GM19238 (cell line): ENCODE data around the gene TSPEAR.

ENCODE experiments used
- DNase-seq: peaks from one replicate; pipeline ENCODE4 v3.0.0; 2011; ENCODE audit warnings: low spot score; ENCODE audit not compliant: insufficient read length

The TSPEAR gene

GRCh38 chr21:44475266-44475845 is 236.0 kb downstream of the TSPEAR start:
- DNase-seq = no peak

GRCh38 chr21:44473915-44474555 is 237.3 kb downstream of the TSPEAR start:
- DNase-seq = no peak

GRCh38 chr21:44471996-44472395 is 239.4 kb downstream of the TSPEAR start:
- no peak for DNase-seq

- DNase-seq = no peak
Observed at GRCh38 chr21:44471341-44471740, 240.0 kb downstream of the TSPEAR start.

- no peak for DNase-seq
Observed at GRCh38 chr21:44467859-44468195, 243.5 kb downstream of the TSPEAR start.

- no peak for DNase-seq
Observed at GRCh38 chr21:44466996-44467858, 244.1 kb downstream of the TSPEAR start.

GRCh38 chr21:44466351-44466954 is 244.9 kb downstream of the TSPEAR start:
- no peak for DNase-seq

GRCh38 chr21:44464351-44464750 is 247.0 kb downstream of the TSPEAR start:
- DNase-seq = no peak

GRCh38 chr21:44463724-44464123 is 247.6 kb downstream of the TSPEAR start:
- DNase-seq = no peak

GRCh38 chr21:44462834-44463200 is 248.6 kb downstream of the TSPEAR start:
- no peak for DNase-seq

GRCh38 chr21:44462086-44462833 is 249.1 kb downstream of the TSPEAR start:
- DNase-seq = no peak

GRCh38 chr21:44461464-44462001 is 249.8 kb downstream of the TSPEAR start:
- DNase-seq = no peak

- DNase-seq = no peak
Observed at GRCh38 chr21:44461005-44461404, 250.4 kb downstream of the TSPEAR start.

- no peak for DNase-seq
Observed at GRCh38 chr21:44460441-44460755, 251.0 kb downstream of the TSPEAR start.

GRCh38 chr21:44459712-44460440 is 251.5 kb downstream of the TSPEAR start:
- DNase-seq = no peak

GRCh38 chr21:44458971-44459711 is 252.2 kb downstream of the TSPEAR start:
- no peak for DNase-seq

GRCh38 chr21:44456915-44457736 is 254.2 kb downstream of the TSPEAR start:
- no peak for DNase-seq

- no peak for DNase-seq
Observed at GRCh38 chr21:44456214-44456914, 255.0 kb downstream of the TSPEAR start.
